ENCODE data around the gene SLIT3. TPM values are rescaled to one million over a fixed set of nuclear protein-coding genes. Genes with fewer than 3 reads are reported as not detected.

The SLIT3 gene
- total RNA-seq, 6 donors from 2014 or later, result 10.8 to 57.3 (median 32.2) TPM

GRCh38 chr5:169081000-169081724 is 219.8 kb downstream of the SLIT3 start:
- no peaks in the 10 kb centered on the region for H3K9me3 ChIP-seq
- 79 to 83% methylated on average over 7 to 9 of the region's 9 CpGs for WGBS, 2 donors
- ATAC-seq (ENCODE audit: low FRiP score in 2 of 2) (peak in 1 of 2 donors; percentile 7), DNase-seq (peak in 1 of 2 donors; percentile 36)
- H3K4me1 ChIP-seq, result no peaks in the 10 kb centered on the region
- no peaks in the 10 kb centered on the region for H3K27me3 ChIP-seq
- H3K36me3 ChIP-seq, result no peaks in the 10 kb centered on the region
- no peak for TF ChIP-seq EP300 (IDR thresholded peaks at IDR 0.05)
- TF ChIP-seq POLR2A (IDR thresholded peaks at IDR 0.05), result no peak
- no peak for TF ChIP-seq POLR2AphosphoS5 (IDR thresholded peaks at IDR 0.05)
- no peak for TF ChIP-seq CTCF (IDR thresholded peaks at IDR 0.05)
- H3K4me3 ChIP-seq, result no peak overlapping the region
- H3K27ac ChIP-seq, result no peak overlapping the region

GRCh38 chr5:169080448-169080911 is 220.5 kb downstream of the SLIT3 start:
- TF ChIP-seq POLR2A (IDR thresholded peaks at IDR 0.05) (no peak), POLR2AphosphoS5 (IDR thresholded peaks at IDR 0.05) (no peak), CTCF (IDR thresholded peaks at IDR 0.05) (no peak), EP300 (IDR thresholded peaks at IDR 0.05) (no peak)
- Histone ChIP-seq H3K4me1 (no peaks in the 10 kb centered on the region), H3K36me3 (no peaks in the 10 kb centered on the region), H3K4me3 (no peak overlapping the region), H3K27ac (no peak overlapping the region), H3K27me3 (no peaks in the 10 kb centered on the region), H3K9me3 (no peaks in the 10 kb centered on the region)
- 60 to 75% methylated on average over 6 of the region's 6 CpGs for WGBS, 2 donors
- no peak for ATAC-seq (ENCODE audit: low FRiP score in 2 of 2)
- no peak for DNase-seq

- no peak for DNase-seq
- WGBS, 2 donors, result 79 to 82% methylated on average over 2 of the region's 2 CpGs
- Histone ChIP-seq H3K4me1 (no peaks in the 10 kb centered on the region), H3K27ac (no peak overlapping the region), H3K27me3 (no peaks in the 10 kb centered on the region), H3K4me3 (no peak overlapping the region), H3K9me3 (no peaks in the 10 kb centered on the region), H3K36me3 (no peaks in the 10 kb centered on the region)
- no peak for TF ChIP-seq POLR2AphosphoS5 (IDR thresholded peaks at IDR 0.05)
- TF ChIP-seq EP300 (IDR thresholded peaks at IDR 0.05), result no peak
- no peak for TF ChIP-seq POLR2A (IDR thresholded peaks at IDR 0.05)
- no peak for ATAC-seq (ENCODE audit: low FRiP score in 2 of 2)
These were observed 221.2 kb downstream of the SLIT3 start for GRCh38 chr5:169079697-169080096.

- 51 to 76% methylated on average over 3 of the region's 3 CpGs for WGBS, 2 donors
These were observed 226.1 kb downstream of the SLIT3 start for GRCh38 chr5:169074839-169075238.

GRCh38 chr5:169072233-169072632 is 228.7 kb downstream of the SLIT3 start:
- Histone ChIP-seq H3K36me3 (no peaks in the 10 kb centered on the region), H3K27ac (no peak overlapping the region), H3K27me3 (no peaks in the 10 kb centered on the region), H3K4me3 (no peak overlapping the region), H3K4me1 (no peaks in the 10 kb centered on the region), H3K9me3 (no peaks in the 10 kb centered on the region)
- ATAC-seq (ENCODE audit: low FRiP score in 2 of 2) (no peak), DNase-seq (no peak)
- TF ChIP-seq POLR2A (IDR thresholded peaks at IDR 0.05), result no peak
- no peak for TF ChIP-seq POLR2AphosphoS5 (IDR thresholded peaks at IDR 0.05)

More at GRCh38 chr5:169074839-169075238, 226.1 kb downstream of the SLIT3 start:
- no peaks in the 10 kb centered on the region for H3K9me3 ChIP-seq
- no peaks in the 10 kb centered on the region for H3K27me3 ChIP-seq
- DNase-seq, result no peak
- TF ChIP-seq POLR2A (IDR thresholded peaks at IDR 0.05) (no peak), EP300 (IDR thresholded peaks at IDR 0.05) (no peak), CTCF (IDR thresholded peaks at IDR 0.05) (no peak), POLR2AphosphoS5 (IDR thresholded peaks at IDR 0.05) (no peak)
- H3K4me1 ChIP-seq, result no peaks in the 10 kb centered on the region
- H3K27ac ChIP-seq, result no peak overlapping the region
- H3K36me3 ChIP-seq, result no peaks in the 10 kb centered on the region
- H3K4me3 ChIP-seq, result no peak overlapping the region
- no peak for ATAC-seq (ENCODE audit: low FRiP score in 2 of 2)

GRCh38 chr5:169070413-169070812 is 230.5 kb downstream of the SLIT3 start:
- DNase-seq (no peak), ATAC-seq (ENCODE audit: low FRiP score in 2 of 2) (no peak)
- 19% methylated on average over 4 of the region's 4 CpGs for WGBS, 2 donors
- no peaks in the 10 kb centered on the region for H3K9me3 ChIP-seq
- no peaks in the 10 kb centered on the region for H3K36me3 ChIP-seq
- H3K27ac ChIP-seq, result no peak overlapping the region
- TF ChIP-seq POLR2AphosphoS5 (IDR thresholded peaks at IDR 0.05), result no peak
- no peak for TF ChIP-seq POLR2A (IDR thresholded peaks at IDR 0.05)
- no peak for TF ChIP-seq EP300 (IDR thresholded peaks at IDR 0.05)
- no peak for TF ChIP-seq CTCF (IDR thresholded peaks at IDR 0.05)
- H3K27me3 ChIP-seq, result no peaks in the 10 kb centered on the region
- H3K4me3 ChIP-seq, result no peak overlapping the region
- H3K4me1 ChIP-seq, result no peaks in the 10 kb centered on the region
